ENCODE results near the gene ZNF532. TPM values are rescaled to one million over a fixed set of nuclear protein-coding genes. Genes with fewer than 3 reads are reported as not detected.

ZNF532 gene
- total RNA-seq, 1 experiment from 2014 or later: 21.1 TPM

- CTCF ChIA-PET: no interaction called here
- no TSS peak for BruUV-seq (replicated peaks)
- intact Hi-C loops (cut with micrococcal nuclease; ENCODE audit: unreplicated experiment): no loop called here
- POLR2A ChIA-PET (ENCODE audit: unreplicated experiment): no interaction called here
- no peak for DNase-seq
- Histone ChIP-seq H3K4me1 (replicated peaks; ENCODE audit: insufficient read depth) (no peaks in the 10 kb centered on the region), H3K9me3 (ENCODE audit: insufficient read depth, low read depth) (no peaks in the 10 kb centered on the region), H3K4me2 (no peak overlapping the region), H3K36me3 (ENCODE audit: low read depth) (no peaks in the 10 kb centered on the region), H2AFZ (no peak overlapping the region), H3F3A (ENCODE audit: insufficient read depth, low read depth) (no peaks in the 10 kb centered on the region), H3K27me3 (ENCODE audit: insufficient read depth, low read depth) (no peaks in the 10 kb centered on the region), H3K79me2 (ENCODE audit: low read depth) (no peaks in the 10 kb centered on the region), H4K20me1 (ENCODE audit: insufficient read depth) (no peaks in the 10 kb centered on the region), H3K9me2 (ENCODE audit: insufficient read depth) (no peaks in the 10 kb centered on the region), H3K27ac (no peak overlapping the region), H3K4me3 (no peak overlapping the region)
- TF ChIP-seq EZH2 (IDR thresholded peaks at IDR 0.05; ENCODE audit: low read depth): no peak
- TF ChIP-seq CTCF (conservative IDR thresholded peaks at IDR 0.05): no peak
Observed at GRCh38 chr18:59015531-59016152, 151.0 kb downstream of the ZNF532 start.

GRCh38 chr18:59021500-59021899 lies 156.8 kb downstream of the ZNF532 start:
- Histone ChIP-seq H3K9me3 (ENCODE audit: insufficient read depth, low read depth) (no peaks in the 10 kb centered on the region), H3K4me2 (no peak overlapping the region), H3F3A (ENCODE audit: insufficient read depth, low read depth) (no peaks in the 10 kb centered on the region), H4K20me1 (ENCODE audit: insufficient read depth) (no peaks in the 10 kb centered on the region), H3K9me2 (ENCODE audit: insufficient read depth) (no peaks in the 10 kb centered on the region), H3K27me3 (ENCODE audit: insufficient read depth, low read depth) (no peaks in the 10 kb centered on the region), H2AFZ (no peak overlapping the region), H3K4me3 (no peak overlapping the region), H3K27ac (no peak overlapping the region), H3K36me3 (ENCODE audit: low read depth) (no peaks in the 10 kb centered on the region), H3K79me2 (ENCODE audit: low read depth) (no peaks in the 10 kb centered on the region), H3K4me1 (replicated peaks; ENCODE audit: insufficient read depth) (no peaks in the 10 kb centered on the region)
- ChIA-PET CTCF (no interaction called here), POLR2A (ENCODE audit: unreplicated experiment) (no interaction called here)
- intact Hi-C loops (cut with micrococcal nuclease; ENCODE audit: unreplicated experiment): no loop called here
- no peak for DNase-seq
- no TSS peak for BruUV-seq (replicated peaks)
- TF ChIP-seq CTCF (conservative IDR thresholded peaks at IDR 0.05) (no peak), EZH2 (IDR thresholded peaks at IDR 0.05; ENCODE audit: low read depth) (no peak)

- TF ChIP-seq CTCF (conservative IDR thresholded peaks at IDR 0.05): no peak
- TF ChIP-seq EZH2 (IDR thresholded peaks at IDR 0.05; ENCODE audit: low read depth): no peak
- intact Hi-C loops (cut with micrococcal nuclease; ENCODE audit: unreplicated experiment): no loop called here
- H3K79me2 ChIP-seq (ENCODE audit: low read depth): no peaks in the 10 kb centered on the region
- H3K9me2 ChIP-seq (ENCODE audit: insufficient read depth): no peaks in the 10 kb centered on the region
- H3F3A ChIP-seq (ENCODE audit: insufficient read depth, low read depth): no peaks in the 10 kb centered on the region
- BruUV-seq (replicated peaks): no TSS peak
- H3K4me3 ChIP-seq: no peak overlapping the region
- DNase-seq: no peak
- ChIA-PET POLR2A (ENCODE audit: unreplicated experiment) (no interaction called here), CTCF (no interaction called here)
- H3K4me2 ChIP-seq: no peak overlapping the region
- no peaks in the 10 kb centered on the region for H4K20me1 ChIP-seq (ENCODE audit: insufficient read depth)
- no peaks in the 10 kb centered on the region for H3K27me3 ChIP-seq (ENCODE audit: insufficient read depth, low read depth)
- no peak overlapping the region for H3K27ac ChIP-seq
- no peaks in the 10 kb centered on the region for H3K36me3 ChIP-seq (ENCODE audit: low read depth)
- H3K4me1 ChIP-seq (replicated peaks; ENCODE audit: insufficient read depth): no peaks in the 10 kb centered on the region
- no peak overlapping the region for H2AFZ ChIP-seq
- H3K9me3 ChIP-seq (ENCODE audit: insufficient read depth, low read depth): no peaks in the 10 kb centered on the region
Observed at GRCh38 chr18:59022167-59022945, 157.7 kb downstream of the ZNF532 start.
